Body of pancreas (tissue), 4 donors: ENCODE data around the gene DUSP5.

Experiments used
- POLR2A ChIP-seq, 3 donors: fragments of 450-650 bp; IDR thresholded peaks; one replicate each; pipeline ENCODE4 v1.6.1; 2016; ENCODE audit warnings: antibody characterized with exemption in 3 of 3, mild to moderate bottlenecking in 2 of 3
- TF ChIP-seq, protein P1 (sequence below), 7 experiments: fragments of 450-650 bp in 4 of 7; fragments of 200-600 bp in 3 of 7; sonication (generic) in 3 of 7; IDR thresholded peaks; one replicate each; pipeline ENCODE4 v1.5.1; 2016 to 2019; ENCODE audit warnings: antibody characterized with exemption in 7 of 7

DNA sequence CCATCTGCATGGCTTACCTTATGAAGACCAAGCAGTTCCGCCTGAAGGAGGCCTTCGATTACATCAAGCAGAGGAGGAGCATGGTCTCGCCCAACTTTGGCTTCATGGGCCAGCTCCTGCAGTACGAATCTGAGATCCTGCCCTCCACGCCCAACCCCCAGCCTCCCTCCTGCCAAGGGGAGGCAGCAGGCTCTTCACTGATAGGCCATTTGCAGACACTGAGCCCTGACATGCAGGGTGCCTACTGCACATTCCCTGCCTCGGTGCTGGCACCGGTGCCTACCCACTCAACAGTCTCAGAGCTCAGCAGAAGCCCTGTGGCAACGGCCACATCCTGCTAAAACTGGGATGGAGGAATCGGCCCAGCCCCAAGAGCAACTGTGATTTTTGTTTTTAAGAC lies 12.4 kb downstream of the DUSP5 start:
- TF ChIP-seq, protein P1, sequence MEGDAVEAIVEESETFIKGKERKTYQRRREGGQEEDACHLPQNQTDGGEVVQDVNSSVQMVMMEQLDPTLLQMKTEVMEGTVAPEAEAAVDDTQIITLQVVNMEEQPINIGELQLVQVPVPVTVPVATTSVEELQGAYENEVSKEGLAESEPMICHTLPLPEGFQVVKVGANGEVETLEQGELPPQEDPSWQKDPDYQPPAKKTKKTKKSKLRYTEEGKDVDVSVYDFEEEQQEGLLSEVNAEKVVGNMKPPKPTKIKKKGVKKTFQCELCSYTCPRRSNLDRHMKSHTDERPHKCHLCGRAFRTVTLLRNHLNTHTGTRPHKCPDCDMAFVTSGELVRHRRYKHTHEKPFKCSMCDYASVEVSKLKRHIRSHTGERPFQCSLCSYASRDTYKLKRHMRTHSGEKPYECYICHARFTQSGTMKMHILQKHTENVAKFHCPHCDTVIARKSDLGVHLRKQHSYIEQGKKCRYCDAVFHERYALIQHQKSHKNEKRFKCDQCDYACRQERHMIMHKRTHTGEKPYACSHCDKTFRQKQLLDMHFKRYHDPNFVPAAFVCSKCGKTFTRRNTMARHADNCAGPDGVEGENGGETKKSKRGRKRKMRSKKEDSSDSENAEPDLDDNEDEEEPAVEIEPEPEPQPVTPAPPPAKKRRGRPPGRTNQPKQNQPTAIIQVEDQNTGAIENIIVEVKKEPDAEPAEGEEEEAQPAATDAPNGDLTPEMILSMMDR (IDR thresholded peaks at IDR 0.05) = no peak
- TF ChIP-seq POLR2A (IDR thresholded peaks at IDR 0.05) = no peak
